ENCODE data around the gene CERS6.

GRCh38 chr2:168573128-168573903 lies 117.2 kb downstream of the CERS6 start:
- TF ChIP-seq POLR2A (IDR thresholded peaks at IDR 0.05): no peak
- no peak for TF ChIP-seq CTCF (IDR thresholded peaks at IDR 0.05)

Data from thyroid gland (tissue), 4 donors.